HG02588 (cell line): Measurements from ENCODE around the gene WNK1.

ENCODE experiments used
- ATAC-seq: cut with Tn5 transposase; IDR thresholded peaks from one replicate; pipeline ENCODE4 v1.9.1; 2021; ENCODE audit warnings: mild to moderate bottlenecking, moderate library complexity; ENCODE audit not compliant: unreplicated experiment

The WNK1 gene

DNA sequence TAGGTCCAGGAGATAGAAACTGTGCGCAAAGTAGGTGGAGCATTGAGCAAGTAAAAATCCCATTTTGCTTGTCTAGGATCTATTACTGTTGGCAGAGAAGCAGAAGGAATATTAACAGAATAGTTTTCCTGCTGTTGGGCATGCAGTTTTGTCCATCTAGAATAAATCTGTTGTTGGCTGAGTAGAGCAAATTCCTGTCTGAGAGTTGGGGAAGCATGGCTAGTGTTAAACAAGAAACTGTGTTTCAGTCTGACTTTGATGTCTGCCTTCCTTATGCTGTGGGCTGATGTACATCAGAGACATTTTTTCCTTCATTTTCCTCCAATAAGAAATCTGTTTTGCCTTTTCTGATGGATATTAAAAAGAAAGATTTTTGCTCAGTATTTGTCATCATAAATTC is 99.0 kb downstream of the WNK1 start:
- no peak for ATAC-seq

DNA sequence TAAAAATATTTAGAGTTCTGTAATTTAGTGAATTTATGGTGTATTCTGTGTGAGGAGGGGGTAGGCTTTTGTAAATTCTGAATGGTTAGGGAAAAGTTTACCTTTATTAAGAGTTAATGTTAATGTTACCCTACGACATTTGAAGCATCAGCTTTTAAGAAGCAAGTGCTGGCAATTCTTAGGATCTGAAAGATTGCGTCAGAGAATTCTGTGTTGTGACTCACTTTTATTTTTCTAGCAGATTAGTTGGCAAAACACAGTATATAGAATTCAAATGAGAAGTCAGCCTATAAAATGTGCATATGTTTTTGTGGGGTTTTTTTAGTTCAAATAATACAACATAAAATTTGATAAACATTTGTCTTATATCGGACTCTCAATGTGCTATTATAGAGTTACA is 99.5 kb downstream of the WNK1 start:
- no peak for ATAC-seq

DNA sequence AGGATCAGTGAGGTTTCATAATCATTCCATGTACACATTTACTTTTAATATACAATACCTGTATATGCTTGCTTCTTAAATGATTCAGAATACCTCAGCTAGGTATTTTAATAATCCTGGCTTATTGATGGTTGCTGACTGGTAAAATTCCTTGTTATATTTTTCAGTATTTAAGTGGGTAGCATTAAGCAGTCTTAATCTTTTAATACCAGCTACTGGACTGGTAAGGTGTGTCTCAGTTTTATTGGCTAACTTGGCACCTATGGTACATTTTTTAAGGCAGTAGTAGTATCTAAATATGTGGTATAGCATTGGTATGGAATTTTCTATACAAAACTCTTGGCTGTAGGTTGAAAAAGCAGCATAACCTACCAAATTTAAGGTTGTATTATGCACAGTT is 100.5 kb downstream of the WNK1 start:
- no peak for ATAC-seq

DNA sequence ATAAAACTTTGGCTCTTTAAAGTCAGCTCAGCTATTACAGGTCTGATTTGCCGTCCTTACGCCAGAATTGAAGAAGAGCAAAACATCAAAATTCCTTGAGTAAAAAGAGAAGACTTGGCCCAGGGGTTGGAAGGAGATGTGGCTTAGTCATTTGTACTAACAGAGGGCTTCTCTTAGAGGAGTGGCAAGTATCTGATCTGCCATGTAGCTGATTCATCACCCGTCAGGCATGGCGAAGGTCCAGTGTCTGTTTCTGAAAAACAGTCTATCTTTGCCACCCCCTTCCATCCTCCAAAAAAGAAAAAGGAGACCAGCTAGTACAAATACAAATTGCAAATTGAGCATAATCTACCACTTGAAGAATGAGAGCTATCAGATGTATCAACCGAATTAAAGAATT is 105.2 kb downstream of the WNK1 start:
- no peak for ATAC-seq

DNA sequence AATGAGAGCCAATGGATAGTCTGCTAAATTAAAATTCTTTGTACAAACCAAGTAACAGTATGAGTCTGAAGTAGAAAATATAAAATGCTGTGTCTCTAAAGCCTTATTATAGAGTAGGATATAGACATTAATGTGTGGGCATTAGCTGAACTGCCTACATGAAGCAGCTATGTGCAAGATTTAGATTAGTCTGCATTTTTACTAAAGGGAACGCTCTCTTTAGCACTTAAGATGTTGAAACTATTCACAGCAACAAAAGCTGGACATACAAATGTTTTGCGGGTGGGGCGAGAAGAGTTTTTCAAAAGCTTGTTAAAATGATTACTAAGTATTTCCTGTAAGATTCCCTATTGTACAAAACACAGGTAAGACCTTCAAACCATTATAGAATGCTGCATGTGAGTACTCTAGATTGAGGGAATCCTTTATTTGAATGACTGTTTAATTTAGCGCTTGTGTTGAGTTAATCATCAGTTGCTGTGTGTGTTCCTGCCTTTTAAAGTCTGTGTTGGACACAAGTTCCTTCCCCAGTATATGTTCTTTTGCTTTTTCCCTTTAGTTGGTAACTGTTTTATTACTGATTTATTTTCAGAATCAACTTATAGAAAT is 110.0 kb downstream of the WNK1 start:
- no peak for ATAC-seq

DNA sequence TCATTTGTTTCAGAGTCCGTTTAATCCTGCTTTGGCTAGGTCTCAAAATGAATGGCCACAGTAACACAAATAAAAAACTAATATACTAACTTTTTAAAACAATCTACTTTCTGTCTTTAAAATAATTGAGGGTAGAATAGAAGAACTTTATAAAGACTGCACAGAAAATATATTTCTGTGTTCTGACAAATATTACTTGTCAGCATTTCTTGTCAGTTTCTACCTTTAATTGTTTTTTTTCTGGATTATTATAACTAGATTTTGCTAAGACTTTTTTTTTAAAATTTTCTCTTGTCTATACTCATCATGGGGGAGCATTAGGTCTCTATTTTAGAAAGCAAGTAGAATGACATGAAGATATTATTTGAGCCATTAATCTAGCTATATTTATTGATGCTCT is 110.9 kb downstream of the WNK1 start:
- ATAC-seq, result no peak

DNA sequence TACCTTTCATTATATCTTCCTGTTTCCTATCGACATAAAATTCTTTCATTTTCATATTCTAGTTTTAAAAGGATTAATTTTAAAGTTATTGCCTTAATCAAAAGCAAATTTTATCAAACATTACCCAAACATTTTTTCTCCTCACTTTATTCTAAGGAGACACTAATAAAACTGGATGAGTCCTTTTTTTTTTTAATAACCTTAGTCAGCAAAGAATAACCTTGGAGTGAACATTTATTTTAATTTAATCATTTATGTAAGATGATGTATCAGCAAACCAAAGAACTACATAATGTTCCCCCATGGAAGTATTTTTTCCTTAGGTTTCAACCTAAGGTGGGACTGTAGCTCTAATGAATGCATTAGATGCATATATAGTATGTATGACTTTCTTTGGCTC is 113.2 kb downstream of the WNK1 start:
- no peak for ATAC-seq

DNA sequence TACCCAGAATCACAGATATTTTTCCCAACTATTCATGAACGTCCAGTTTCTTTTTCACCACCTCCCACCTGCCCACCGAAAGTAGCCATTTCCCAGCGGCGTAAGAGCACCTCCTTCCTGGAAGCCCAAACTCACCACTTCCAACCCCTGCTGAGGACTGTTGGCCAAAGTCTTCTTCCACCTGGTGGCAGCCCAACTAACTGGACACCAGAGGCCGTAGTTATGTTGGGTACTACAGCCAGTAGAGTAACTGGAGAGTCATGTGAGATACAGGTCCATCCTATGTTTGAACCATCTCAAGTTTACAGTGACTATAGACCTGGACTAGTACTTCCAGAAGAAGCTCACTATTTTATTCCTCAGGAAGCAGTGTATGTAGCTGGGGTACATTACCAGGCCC is 115.5 kb downstream of the WNK1 start:
- ATAC-seq, result no peak

DNA sequence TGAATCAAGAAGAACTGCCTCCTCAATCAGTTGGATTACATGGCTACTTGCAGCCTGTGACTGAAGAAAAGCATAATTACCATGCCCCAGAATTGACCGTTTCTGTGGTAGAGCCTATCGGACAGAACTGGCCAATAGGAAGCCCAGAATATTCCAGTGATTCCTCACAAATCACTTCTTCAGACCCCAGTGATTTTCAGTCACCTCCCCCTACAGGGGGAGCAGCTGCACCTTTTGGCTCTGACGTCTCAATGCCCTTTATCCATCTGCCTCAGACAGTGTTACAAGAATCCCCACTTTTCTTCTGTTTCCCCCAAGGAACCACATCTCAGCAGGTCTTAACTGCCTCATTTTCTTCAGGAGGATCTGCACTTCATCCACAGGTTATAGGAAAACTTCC is 116.3 kb downstream of the WNK1 start:
- ATAC-seq, result no peak

DNA sequence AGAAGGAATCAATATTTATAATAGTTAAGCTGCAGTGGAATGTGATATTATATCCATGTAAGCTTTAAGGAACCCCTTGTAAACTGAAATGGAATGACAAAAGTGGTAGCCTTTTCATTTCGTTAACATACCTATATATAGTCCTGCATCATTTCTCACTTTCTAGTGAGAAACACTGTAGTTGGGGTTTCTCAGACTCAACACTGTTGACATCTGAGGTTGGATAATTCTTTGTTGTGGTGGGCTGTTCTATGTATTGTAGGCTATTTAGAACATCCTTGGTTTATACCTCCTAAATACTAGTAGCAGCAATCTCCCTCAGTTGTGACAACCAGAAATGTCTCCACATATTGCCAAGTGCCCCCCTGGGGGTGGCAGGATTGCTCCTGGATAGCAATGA is 118.0 kb downstream of the WNK1 start:
- no peak for ATAC-seq

DNA sequence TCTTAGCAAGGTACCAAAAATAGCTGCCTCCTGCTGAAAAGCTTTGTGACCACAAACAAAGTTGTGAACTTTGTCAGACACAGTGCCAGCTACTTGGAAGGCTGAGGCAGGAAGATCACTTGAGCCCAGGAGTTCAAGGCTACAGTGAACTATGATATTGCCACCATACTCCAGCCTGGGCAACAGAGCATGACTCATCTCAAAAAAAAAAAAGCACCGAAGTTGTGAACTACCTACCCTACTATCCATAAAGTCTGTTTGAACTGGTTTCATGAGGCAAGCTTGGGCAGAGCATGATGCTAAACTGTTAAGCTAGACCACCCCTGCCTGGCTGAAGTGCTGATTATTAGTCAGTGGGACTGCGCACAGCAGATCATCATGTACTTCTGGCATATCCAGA is 121.6 kb downstream of the WNK1 start:
- ATAC-seq, result no peak

DNA sequence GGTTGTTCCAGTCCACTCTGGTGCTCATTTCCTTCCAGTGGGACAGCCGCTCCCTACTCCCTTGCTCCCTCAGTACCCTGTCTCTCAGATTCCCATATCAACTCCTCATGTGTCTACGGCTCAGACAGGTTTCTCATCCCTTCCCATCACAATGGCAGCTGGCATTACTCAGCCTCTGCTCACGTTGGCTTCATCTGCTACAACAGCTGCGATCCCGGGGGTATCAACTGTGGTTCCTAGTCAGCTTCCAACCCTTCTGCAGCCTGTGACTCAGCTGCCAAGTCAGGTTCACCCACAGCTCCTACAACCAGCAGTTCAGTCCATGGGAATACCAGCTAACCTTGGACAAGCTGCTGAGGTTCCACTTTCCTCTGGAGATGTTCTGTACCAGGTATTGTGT is 127.3 kb downstream of the WNK1 start:
- no peak for ATAC-seq

DNA sequence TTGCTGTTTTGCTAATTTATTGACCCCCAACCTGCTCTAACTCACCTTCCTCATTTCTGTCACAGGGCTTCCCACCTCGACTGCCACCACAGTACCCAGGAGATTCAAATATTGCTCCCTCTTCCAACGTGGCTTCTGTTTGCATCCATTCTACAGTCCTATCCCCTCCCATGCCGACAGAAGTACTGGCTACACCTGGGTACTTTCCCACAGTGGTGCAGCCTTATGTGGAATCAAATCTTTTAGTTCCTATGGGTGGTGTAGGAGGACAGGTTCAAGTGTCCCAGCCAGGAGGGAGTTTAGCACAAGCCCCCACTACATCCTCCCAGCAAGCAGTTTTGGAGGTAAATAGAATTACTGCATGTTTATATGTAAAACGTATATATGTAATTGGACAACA is 128.3 kb downstream of the WNK1 start:
- ATAC-seq, result no peak

DNA sequence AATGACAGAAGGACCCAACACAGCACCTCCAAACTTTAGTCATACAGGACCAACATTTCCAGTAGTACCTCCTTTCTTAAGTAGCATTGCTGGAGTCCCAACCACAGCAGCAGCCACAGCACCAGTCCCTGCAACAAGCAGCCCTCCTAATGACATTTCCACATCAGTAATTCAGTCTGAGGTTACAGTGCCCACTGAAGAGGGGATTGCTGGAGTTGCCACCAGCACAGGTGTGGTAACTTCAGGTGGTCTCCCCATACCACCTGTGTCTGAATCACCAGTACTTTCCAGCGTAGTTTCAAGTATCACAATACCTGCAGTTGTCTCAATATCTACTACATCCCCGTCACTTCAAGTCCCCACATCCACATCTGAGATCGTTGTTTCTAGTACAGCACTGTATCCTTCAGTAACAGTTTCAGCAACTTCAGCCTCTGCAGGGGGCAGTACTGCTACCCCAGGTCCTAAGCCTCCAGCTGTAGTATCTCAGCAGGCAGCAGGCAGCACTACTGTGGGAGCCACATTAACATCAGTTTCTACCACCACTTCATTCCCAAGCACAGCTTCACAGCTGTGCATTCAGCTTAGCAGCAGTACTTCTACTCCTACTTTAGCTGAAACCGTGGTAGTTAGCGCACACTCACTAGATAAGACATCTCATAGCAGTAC is 132.5 kb downstream of the WNK1 start:
- ATAC-seq, result no peak

DNA sequence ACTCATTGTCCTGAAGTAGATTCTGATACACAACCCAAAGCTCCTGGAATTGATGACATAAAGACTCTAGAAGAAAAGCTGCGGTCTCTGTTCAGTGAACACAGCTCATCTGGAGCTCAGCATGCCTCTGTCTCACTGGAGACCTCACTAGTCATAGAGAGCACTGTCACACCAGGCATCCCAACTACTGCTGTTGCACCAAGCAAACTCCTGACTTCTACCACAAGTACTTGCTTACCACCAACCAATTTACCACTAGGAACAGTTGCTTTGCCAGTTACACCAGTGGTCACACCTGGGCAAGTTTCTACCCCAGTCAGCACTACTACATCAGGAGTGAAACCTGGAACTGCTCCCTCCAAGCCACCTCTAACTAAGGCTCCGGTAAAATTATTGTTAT is 133.3 kb downstream of the WNK1 start:
- ATAC-seq, result no peak

DNA sequence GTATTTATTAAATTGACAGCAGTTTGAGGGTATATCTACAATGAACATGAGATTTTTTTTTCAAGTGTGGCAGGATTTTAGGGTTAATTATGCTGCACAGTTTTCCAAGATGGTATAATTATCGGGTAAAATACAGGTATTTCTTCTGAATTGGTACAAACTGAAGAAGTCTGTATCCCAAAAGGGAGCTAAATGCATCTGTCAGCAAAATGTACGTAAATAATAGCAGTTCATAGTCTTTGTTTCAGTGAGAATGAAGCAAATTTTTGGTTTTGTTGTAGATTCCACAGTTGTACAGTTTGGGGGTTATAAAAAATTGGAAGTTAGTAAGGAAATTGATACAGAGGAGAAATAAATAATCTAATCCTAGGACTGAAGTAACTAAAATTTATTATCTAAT is 133.8 kb downstream of the WNK1 start:
- no peak for ATAC-seq

DNA sequence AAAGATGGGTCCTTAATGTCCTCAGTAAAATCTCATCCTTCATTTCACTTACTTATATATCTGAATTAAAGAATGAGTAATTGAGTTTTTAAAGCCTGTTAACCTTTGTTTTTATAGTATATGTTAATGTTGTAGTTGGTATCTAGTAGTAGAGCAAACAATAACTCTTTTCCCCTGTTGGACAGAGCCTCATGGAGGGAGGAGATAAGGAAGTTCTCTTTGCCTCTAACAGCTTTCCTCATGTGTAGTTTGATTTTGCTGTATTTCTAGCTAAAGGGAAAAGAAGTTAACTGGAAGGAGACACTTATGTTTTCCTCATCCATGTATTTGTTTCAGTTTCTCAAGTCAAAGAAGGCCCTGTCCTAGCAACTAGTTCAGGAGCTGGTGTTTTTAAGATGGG is 141.8 kb downstream of the WNK1 start:
- ATAC-seq, result no peak

DNA sequence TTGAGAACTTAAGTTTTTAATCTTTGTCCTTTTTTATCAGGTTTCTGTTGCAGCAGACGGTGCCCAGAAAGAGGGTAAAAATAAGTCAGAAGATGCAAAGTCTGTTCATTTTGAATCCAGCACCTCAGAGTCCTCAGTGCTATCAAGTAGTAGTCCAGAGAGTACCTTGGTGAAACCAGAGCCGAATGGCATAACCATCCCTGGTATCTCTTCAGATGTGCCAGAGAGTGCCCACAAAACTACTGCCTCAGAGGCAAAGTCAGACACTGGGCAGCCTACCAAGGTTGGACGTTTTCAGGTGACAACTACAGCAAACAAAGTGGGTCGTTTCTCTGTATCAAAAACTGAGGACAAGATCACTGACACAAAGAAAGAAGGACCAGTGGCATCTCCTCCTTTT is 143.7 kb downstream of the WNK1 start:
- ATAC-seq, result no peak

DNA sequence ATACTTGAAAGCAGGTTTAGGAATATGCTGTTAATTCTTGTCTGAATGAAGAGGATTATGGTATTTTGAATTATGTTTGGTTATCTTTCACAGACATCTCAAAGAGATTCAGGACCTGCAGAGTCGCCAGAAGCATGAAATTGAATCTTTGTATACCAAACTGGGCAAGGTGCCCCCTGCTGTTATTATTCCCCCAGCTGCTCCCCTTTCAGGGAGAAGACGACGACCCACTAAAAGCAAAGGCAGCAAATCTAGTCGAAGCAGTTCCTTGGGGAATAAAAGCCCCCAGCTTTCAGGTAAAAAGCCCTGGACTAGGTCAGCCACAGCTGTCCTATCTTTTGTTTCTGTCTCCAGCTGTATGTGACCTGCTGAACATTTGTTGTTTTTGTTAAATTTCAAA is 145.0 kb downstream of the WNK1 start:
- no peak for ATAC-seq

DNA sequence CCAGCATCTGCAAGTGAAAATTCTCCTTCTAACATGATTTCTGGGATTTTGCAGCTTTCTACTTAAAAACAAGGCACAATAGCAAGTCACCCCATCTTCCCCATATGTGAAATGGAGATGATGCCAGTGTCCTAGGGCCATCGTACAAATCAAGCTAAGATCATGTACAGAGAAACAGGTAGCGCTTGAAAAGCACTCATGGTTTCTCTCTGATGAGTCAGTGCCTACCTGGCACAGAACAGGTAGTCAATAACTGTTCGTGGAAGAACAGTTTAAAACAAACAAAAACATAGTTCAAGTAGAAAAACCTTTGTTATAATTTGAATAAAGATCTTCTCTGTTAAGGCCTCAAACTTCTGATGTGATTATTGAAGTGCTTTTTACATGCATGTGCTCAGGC is 150.2 kb downstream of the WNK1 start:
- no peak for ATAC-seq

DNA sequence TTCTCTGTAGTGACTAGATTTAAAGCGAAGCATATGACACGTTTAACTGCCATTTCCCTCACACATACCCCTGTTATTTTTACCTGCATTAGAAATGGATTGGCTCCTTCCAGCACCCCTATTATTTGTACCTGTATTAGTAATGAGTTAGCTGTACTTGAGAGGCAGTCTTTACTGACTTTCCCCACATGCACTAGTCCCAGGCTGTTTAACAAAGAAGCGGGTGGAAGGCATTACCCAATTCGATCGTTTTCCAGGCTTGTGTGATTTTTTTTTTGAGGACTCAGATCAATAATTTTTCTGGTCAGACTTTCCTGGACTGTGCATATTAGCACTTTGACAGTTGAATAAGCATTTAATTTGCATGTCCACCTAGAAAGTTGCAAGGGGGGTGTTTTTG is 150.7 kb downstream of the WNK1 start:
- ATAC-seq, result no peak

DNA sequence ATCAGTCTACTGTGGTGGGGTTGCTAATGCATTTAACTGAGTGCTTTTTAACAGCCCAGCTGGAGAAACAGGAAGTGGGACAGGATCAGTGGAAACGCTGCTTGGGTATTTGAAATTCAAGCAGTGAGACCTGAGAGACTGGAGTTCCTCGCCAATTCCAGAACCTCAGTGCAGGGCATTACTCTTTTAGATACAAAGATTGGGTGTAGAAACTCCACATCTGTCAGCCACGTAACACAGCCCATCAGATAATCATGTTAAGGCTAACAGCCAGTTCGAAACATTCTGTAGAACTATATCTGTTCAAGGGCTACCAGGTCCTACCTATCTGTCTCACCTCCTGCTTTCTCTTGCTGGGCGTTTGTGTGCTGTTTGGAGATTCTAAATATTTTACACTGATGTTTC is 151.6 kb downstream of the WNK1 start:
- ATAC-seq, result no peak
